ENCODE measurements around the gene GABRB1. TPM values are rescaled to one million over a fixed set of nuclear protein-coding genes. Genes with fewer than 3 reads are reported as not detected.
A peak's percentile ranks its signal among the peaks of the same experiment; 100 is the strongest.
"Not testable (repeated sequence)": the region's sequence is repeated elsewhere in the genome, so short reads cannot be mapped to it uniquely, and the experiment has no call there.

GABRB1 gene
- total RNA-seq, 1 donor, result 1.4 TPM

DNA sequence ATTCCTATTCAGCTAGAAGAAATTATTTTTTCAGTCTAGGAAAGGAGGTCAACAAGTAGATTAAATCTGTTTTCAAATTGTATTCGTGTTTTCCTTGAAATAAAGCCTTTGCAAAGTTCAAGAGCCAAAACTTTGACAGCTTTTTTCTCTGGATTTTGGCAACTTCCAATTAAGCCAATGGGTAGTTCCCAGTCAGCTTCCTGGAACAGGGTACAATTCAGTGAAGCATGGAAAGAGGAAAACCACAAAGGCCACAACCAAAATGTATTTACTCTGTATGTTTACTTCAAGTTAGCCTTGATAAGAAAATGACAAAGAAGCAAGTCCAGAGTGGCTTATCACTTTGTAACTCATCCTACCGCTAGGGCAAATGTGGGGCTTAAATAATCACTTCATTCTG lies 243.5 kb downstream of the GABRB1 start:
- no peak overlapping the region for H3K4me3 ChIP-seq (ENCODE audit: low read depth, low read length)
- TF ChIP-seq, protein P1, sequence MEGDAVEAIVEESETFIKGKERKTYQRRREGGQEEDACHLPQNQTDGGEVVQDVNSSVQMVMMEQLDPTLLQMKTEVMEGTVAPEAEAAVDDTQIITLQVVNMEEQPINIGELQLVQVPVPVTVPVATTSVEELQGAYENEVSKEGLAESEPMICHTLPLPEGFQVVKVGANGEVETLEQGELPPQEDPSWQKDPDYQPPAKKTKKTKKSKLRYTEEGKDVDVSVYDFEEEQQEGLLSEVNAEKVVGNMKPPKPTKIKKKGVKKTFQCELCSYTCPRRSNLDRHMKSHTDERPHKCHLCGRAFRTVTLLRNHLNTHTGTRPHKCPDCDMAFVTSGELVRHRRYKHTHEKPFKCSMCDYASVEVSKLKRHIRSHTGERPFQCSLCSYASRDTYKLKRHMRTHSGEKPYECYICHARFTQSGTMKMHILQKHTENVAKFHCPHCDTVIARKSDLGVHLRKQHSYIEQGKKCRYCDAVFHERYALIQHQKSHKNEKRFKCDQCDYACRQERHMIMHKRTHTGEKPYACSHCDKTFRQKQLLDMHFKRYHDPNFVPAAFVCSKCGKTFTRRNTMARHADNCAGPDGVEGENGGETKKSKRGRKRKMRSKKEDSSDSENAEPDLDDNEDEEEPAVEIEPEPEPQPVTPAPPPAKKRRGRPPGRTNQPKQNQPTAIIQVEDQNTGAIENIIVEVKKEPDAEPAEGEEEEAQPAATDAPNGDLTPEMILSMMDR (IDR thresholded peaks at IDR 0.05; ENCODE audit: insufficient read depth, low read length), result no peak
- DNase-seq (ENCODE audit: low read depth), result peak; percentile 18

DNA sequence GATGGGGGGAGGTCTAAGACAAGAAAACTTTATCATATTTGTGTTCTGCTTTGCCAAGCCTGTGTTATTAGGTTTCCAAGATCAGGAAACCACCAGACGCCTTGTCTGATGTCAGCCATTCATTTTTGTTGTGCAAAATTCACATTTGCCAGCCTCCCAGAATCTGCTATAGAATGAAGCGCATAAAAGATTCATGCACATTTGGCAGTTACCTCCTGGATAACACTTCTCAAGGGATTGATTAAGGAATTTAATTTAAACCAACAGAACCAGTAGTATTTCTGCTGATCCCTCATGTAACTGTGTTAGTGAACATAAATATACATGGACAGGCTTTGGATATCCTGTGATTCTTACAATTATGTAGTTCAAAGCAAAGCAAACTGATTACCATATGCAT lies 244.2 kb downstream of the GABRB1 start:
- TF ChIP-seq, protein P1 (IDR thresholded peaks at IDR 0.05; ENCODE audit: insufficient read depth, low read length), result no peak
- DNase-seq (ENCODE audit: low read depth), result no peak
- no peak overlapping the region for H3K4me3 ChIP-seq (ENCODE audit: low read depth, low read length)

DNA sequence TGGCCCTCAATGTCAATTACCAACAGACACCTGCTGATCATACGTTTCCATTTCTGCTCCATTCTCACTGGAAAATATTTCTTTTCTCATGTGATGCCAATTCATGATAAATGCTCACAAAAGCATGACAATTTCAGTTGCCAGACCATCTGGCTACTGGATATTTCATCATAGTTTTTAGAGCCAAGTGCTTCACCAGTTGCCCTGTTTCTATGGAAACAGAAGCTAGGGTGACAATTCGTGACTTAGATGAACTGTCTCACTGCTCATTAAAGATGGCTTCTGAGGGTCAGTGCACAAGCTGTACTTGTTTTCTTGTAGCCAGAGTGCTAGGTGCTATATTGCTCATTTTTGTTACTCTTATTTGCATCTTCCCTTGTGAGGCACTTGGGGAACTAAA lies 247.3 kb downstream of the GABRB1 start:
- TF ChIP-seq, protein P1 (IDR thresholded peaks at IDR 0.05; ENCODE audit: insufficient read depth, low read length), result no peak
- H3K4me3 ChIP-seq (ENCODE audit: low read depth, low read length), result no peak overlapping the region
- DNase-seq (ENCODE audit: low read depth), result no peak

DNA sequence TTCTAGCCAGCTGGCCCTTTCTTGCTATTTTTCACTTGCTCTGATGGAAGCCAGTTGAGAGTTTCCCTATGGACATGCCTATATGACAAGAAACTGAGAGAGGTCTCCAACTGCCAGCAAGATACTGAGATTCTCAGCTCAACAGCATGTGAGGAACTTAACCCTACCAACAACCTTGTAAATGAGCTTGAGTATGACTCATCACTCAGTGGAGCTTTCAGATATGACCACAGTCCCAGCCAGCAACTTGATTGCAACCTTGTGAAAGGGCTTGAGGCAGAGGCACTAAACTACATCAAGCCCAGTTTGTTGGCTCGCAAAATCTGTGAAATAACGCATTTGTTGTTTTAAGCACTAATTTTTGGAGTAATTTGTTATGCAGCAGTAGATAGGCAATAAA lies 256.4 kb downstream of the GABRB1 start:
- DNase-seq (ENCODE audit: low read depth), result peak; percentile 70

DNA sequence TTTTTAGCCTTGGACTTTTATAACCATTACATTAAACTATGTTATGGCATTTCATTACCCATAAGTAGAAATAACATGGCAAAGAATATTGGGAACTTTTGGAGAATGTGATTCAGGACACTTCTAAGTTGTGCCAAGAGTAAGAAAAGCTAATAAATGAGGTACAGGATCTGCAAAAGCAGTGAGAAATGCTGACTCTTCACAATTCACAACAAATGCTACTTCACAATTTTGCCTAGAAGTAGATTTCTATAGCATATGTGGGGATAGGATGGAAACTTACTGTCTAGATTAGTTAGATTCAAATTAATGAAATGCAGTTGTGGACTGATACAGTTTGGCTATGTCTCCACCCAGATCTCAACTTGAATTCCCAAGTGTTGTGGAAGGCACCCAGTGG lies 258.4 kb downstream of the GABRB1 start:
- DNase-seq (ENCODE audit: low read depth), result no peak
- no peak overlapping the region for H3K4me3 ChIP-seq (ENCODE audit: low read depth, low read length)
- TF ChIP-seq, protein P1 (IDR thresholded peaks at IDR 0.05; ENCODE audit: insufficient read depth, low read length), result no peak

More for the DNA sequence above, 256.4 kb downstream of the GABRB1 start:
- TF ChIP-seq, protein P1 (IDR thresholded peaks at IDR 0.05; ENCODE audit: insufficient read depth, low read length), result no peak
- H3K4me3 ChIP-seq (ENCODE audit: low read depth, low read length), result no peak overlapping the region

DNA sequence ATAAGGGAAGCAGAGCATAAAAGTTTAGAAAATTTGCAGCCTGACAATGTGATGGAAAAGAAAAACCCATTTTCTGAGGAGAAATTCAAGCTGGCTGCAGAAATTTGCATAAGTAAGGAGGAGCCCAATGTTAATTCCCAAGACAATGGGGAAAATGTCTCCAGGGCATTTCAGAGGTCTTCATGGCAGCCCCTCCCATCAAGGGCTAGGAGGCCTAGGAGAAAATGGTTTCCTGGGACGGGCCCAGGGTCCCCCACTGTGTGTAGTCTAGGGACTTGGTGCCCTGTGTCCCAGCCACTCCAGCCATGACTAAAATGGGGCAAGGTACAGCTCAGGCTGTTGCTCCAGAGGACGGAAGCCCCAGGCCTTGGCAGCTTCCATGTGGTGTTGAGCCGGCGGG lies 259.5 kb downstream of the GABRB1 start:
- DNase-seq (ENCODE audit: low read depth); H3K4me3 ChIP-seq (ENCODE audit: low read depth, low read length): not testable (repeated sequence)

DNA sequence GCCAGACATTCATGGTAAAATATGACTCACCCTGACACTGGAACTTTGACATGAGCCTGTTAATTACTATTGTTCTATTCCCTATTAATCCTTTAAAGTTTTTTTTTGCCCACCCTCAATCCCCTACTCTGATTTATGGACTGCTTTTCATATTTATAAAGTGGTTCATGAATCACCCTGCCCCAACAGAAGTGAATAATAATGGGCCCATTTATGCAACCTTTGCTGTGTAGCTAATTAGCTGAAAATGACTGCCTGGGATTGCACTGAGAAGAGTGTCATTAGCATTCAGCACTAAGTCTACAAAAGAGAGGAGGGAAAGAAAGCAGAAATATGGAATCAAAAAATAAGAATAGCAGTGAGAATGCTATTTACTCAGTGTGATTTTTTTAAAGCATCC lies 277.8 kb downstream of the GABRB1 start:
- TF ChIP-seq, protein P1 (IDR thresholded peaks at IDR 0.05; ENCODE audit: insufficient read depth, low read length), result no peak
- DNase-seq (ENCODE audit: low read depth), result no peak

More for the DNA sequence above, 277.8 kb downstream of the GABRB1 start:
- no peak overlapping the region for H3K4me3 ChIP-seq (ENCODE audit: low read depth, low read length)

Data from fibroblast of the aortic adventitia (primary cell).